Coronary artery (tissue), 2 donors: ENCODE results near the gene UBXN10.
A peak's percentile ranks its signal among the peaks of the same experiment; 100 is the strongest.

Experiments
- DNase-seq: peaks from one replicate; pipeline ENCODE4 v3.0.0-alpha.2; 2017; ENCODE audit warnings: low spot score
- H3K27ac ChIP-seq, 2 donors: fragments of 200-600 bp; sonication (generic); one replicate each; pipeline ENCODE4 v1.5.1; 2016 to 2019
- H3K4me3 ChIP-seq: fragments of 200-600 bp; sonication (generic); 2 replicates; pipeline ENCODE4 v1.5.1; 2016; ENCODE audit warnings: mild to moderate bottlenecking, moderate library complexity
- CTCF ChIP-seq: fragments of 200-600 bp; sonication (generic); IDR thresholded peaks from one replicate; pipeline ENCODE4 v1.5.1; 2019; ENCODE audit warnings: antibody characterized with exemption

The UBXN10 gene

GRCh38 chr1:20152599-20152930, 33.3 kb upstream of the UBXN10 start:
- DNase-seq = no peak
- H3K4me3 ChIP-seq = peak overlapping the region; percentile 62
- TF ChIP-seq CTCF = no peak
- peak overlapping the region in 1 of 2 donors; percentile 43 for H3K27ac ChIP-seq

- TF ChIP-seq CTCF = no peak
- Histone ChIP-seq H3K4me3 (no peak overlapping the region), H3K27ac (peak overlapping the region in 1 of 2 donors; percentile 43)
- no peak for DNase-seq
Observed at GRCh38 chr1:20153000-20153418, 32.9 kb upstream of the UBXN10 start.

- TF ChIP-seq CTCF = no peak
- H3K4me3 ChIP-seq = peak overlapping the region; percentile 17
- H3K27ac ChIP-seq = peak overlapping the region in 1 of 2 donors; percentile 39
- no peak for DNase-seq
Observed at GRCh38 chr1:20154301-20154831, 31.5 kb upstream of the UBXN10 start.

GRCh38 chr1:20158358-20159070, 27.4 kb upstream of the UBXN10 start:
- TF ChIP-seq CTCF = no peak
- no peak for DNase-seq
- H3K27ac ChIP-seq = no peak overlapping the region

GRCh38 chr1:20160034-20160433, 25.9 kb upstream of the UBXN10 start:
- no peak for TF ChIP-seq CTCF
- Histone ChIP-seq H3K4me3 (no peak overlapping the region), H3K27ac (no peak overlapping the region)
- no peak for DNase-seq

More at GRCh38 chr1:20158358-20159070, 27.4 kb upstream of the UBXN10 start:
- H3K4me3 ChIP-seq = no peak overlapping the region

GRCh38 chr1:20164694-20165202, 21.1 kb upstream of the UBXN10 start:
- peak overlapping the region in 1 of 2 donors; percentile 41 for H3K27ac ChIP-seq
- DNase-seq = no peak
- H3K4me3 ChIP-seq = no peak overlapping the region
- TF ChIP-seq CTCF = no peak

- Histone ChIP-seq H3K4me3 (no peak overlapping the region), H3K27ac (no peak overlapping the region)
- TF ChIP-seq CTCF = no peak
- no peak for DNase-seq
Observed at GRCh38 chr1:20165522-20165951, 20.4 kb upstream of the UBXN10 start.
